Activated CD4-positive, alpha-beta T cell treated with anti-CD3 and anti-CD28 coated beads, Interleukin-2, Interleukin-6, amounts not matched to agents 100 ng/mL and 50 ng/mL, durations not matched to agents 16 hours and 8 hours (primary cell): ENCODE measurements around the gene ANO10.
A peak's percentile ranks its signal among the peaks of the same experiment; 100 is the strongest.
"Not testable (repeated sequence)": the region's sequence is repeated elsewhere in the genome, so short reads cannot be mapped to it uniquely, and the experiment has no call there.

ENCODE experiments used
- DNase-seq: peaks from one replicate; pipeline ENCODE4 v3.0.0-alpha.2; 2020

Gene ANO10

DNA sequence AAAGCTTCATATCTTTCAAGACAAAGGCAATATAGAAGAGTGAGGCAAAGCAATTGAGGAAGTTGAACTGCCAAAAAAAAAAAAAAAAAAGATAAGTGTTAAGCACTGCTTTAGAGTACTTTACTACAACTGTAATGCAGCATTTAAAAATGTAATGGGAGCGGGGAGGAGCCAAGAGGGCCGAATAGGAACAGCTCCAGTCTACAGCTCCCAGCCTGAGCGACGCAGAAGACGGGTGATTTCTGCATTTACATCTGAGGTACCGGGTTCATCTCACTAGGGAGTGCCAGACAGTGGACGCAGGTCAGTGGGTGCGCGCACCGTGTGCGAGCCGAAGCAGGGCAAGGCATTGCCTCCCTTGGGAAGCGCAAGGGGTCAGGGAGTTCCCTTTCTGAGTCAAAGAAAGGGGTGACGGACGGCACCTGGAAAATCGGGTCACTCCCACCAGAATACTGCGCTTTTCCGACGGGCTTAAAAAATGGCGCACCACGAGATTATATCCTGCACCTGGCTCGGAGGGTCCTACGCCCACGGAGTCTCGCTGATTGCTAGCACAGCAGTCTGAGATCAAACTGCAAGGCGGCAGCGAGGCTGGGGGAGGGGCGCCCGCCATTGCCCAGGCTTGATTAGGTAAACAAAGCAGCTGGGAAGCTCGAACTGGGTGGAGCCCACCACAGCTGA, 56.0 kb downstream of the ANO10 start:
- not testable (repeated sequence) for DNase-seq

DNA sequence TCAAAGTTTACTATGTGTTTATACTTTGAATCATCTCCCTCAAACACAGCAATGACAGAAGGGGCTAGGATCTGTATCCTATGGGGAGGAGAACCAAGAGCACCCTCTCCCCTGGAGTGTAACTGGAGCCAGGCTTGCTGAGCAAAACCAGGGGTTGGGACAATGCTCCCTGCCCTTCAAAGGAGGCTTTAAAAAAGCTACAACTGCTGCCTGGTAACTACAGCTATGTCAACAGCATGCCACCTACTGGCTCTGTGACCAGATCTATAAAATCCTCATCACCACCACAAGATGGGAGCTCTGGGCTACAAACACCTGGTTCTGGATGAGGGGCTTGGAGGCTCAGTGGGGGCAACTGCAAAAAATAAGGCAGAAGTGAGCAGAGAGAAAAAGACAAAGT, 61.9 kb downstream of the ANO10 start:
- DNase-seq: no peak

DNA sequence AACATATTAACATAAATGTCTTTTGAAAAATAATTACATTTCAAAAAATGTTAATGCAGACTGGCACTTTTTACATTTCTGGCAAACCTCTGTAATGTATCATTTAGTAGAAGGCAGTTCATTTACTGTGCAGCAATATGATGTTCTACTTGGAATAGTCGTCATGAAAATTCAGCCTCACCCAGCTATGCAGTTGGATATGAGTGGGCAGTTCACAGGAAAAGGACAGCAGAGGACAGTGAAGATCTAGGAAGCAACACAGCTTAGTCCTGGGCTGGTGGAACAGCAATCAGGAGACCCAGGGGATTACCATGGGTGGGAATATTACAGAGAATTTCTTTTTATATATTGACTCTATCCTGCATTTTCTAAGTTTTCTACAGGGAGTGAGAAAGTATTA, 63.6 kb downstream of the ANO10 start:
- DNase-seq: no peak

DNA sequence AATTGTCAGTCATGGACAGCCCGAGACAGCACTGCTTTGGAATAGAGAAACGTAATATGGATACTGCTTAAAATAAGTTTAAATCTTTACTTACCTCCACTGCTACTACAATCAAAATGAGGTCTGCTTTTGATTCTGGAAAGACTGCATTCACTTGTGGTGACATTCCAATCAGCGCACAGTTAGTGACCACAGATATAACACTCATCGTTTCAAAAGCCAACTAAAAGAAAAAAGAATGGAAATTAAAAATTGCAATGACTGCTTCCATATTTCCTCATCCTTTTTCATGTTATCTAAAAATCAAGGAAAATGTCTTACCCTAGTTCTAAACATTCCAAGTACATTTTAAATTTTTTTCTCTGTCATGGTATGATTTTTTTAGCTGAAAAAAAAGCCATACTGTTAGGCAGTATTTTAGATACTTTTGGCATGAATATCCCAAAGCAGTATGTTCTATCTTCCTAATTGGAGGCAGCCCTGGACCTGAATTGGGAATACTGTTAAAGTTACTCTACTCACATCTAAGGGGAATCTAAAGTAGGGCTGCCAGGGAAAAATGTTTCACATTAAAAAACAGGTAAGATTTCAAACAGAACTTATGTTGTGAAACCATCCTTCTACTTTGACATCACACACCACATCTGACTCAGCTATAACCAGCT, 72.1 kb downstream of the ANO10 start:
- DNase-seq: no peak

DNA sequence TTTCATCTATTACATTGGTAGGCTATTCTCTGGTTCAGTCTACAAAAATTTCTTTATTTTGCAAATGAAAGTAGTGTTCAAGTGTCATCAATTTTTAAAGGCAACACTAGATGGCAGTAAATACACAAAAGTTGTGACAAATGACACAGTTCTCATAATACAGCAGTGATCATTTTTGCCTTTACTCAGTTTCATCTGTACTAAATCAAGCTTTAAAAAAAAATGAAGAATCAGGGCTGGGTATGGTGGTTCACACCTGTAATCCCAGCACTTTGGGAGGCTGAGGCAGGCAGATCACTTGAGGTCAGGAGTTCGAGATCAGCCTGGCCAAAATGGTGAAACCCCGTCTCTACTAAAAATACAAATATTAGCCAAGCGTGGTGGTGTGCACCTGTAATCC, 77.5 kb downstream of the ANO10 start:
- peak; percentile 69 for DNase-seq

DNA sequence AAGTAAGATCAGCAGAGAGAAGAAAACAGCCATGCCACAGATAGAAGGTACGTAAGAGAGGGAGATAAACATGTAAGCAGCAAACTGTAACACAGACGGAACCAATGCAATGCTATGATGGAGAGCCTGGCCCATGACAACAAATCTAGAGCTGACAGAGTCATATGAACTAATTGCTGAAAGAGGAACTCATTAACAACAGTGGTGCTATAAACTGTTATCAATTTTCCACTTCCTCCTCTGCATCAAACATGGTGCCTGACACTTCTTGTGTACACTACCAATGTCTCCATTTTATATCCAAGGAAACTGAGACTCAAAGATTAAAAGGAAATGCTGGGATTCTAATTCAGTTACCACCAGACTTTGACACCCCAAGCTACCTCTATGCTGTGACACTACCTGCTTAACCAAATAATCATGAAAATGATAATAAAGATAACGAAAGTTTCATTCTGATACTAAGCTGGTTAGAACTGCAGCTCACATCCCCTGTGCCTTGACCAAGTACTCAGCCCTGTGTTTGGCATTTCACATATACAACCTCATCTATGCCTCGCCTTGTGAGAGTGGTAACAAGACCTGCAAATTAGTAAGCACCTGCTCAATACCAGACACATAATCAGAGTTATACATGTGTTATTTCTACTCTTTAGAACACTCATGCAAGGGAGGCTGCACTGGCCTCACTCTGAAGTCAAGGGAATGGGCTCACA, 79.3 kb downstream of the ANO10 start:
- DNase-seq: peak; percentile 29

DNA sequence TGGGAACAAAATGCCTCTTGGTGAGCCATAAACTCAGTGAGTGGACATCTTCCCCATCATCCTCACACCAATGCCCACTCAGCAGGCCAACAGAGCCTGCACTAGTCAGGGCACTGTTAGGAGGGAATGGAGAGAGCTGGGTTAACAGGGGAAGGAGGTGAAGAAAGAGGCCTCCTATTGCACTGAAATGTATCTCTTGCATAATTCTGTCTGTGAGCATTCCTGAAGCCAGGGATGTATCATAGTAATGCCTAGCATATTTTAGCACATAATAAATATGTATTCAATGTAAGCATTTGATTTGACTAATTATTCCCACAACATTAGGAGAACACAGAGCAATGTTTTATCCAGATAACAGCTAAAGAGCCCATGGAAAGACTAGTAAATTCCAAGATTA, 81.2 kb downstream of the ANO10 start:
- DNase-seq: no peak

DNA sequence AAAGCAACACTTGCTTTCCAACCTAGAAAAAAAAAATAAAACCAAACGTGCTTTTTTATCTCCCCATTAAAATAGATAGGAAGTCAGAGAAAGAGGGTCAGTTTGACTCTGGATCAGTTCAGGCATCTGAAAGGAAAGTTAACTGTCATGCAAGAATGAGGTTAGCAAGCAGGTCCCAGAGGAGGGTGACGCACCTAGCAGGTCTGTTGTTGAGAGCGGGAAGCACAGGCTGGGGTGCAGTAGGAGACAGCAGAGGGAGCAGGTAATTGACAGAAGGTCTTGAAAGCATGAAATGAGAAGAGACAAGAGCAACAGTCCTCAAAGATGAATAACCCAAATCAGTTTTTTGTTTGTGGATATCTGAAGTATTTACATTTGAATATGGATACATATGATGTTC, 82.5 kb downstream of the ANO10 start:
- no peak for DNase-seq

DNA sequence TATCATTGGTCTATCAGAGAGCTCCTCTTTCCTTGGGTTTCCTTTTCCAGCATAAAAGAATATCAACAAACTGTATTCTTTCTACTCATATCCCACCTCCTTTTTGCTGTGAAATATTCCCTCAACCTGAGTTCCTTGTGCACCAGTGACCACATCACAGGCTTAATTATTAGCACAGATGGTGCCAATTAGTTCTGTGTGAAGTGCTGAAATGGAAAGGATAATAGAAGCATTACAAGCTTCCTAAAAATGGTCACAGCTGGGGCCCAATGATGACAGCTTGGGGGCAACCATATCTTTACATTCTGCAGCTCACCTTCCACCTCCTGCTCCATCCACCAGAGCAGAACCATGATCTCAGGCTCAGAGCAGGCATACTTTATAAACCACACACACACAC, 84.6 kb downstream of the ANO10 start:
- no peak for DNase-seq

DNA sequence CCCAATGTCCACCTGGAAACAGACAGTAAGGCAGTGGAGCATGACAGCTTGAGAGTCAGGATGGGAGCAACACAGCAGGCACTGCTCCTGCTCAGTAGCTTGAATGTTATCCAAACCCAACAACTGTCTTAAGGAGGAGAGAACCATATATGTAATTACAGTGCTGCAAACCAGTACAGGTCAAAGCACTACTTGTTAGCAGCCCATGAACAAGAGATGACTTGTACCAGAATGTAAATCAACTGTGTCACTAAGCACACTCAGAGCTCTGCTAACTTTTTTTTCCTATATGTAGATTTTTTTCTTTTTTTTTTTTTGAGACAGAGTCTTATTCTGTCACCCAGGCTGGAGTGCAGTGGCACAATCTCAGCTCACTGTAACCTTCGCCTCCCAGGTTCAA, 87.1 kb downstream of the ANO10 start:
- DNase-seq: no peak

DNA sequence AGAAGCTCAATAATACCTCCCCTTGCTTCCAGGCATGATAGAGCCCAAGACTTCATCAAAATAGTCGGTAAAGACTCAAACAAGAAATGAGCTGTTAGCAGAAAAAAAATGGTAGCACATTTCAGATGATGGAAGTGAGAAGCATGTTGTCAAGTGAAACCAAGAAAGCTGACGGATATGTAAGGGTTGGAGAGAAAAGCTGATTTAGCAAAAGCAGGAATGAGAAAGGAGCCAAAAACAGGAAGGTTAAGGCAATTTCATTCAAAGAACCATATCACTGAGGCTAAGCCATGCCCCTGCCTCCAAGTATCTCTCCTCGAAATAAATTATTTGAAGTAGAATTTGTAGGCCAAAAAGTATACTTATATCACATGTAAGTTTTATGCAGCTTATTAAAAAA, 88.8 kb downstream of the ANO10 start:
- no peak for DNase-seq

DNA sequence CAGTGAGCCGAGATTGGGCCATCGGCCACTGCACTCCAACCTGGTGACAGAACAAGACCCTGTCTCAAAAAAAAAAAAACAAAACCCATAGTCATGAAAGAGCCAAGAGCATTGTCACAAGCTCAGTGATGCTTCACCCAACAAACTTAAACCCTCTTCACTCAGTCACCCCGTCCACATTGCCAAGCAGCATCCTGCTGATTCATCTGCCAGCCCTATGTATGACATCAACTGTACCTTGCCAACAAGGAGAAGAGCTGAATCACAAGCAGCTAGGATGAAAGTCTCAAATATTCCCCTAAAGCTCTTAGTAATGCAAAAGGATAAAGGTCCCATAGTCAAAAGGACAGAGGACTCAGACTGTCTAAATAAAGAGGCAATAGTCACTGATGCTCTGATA, 90.0 kb downstream of the ANO10 start:
- peak; percentile 49 for DNase-seq

DNA sequence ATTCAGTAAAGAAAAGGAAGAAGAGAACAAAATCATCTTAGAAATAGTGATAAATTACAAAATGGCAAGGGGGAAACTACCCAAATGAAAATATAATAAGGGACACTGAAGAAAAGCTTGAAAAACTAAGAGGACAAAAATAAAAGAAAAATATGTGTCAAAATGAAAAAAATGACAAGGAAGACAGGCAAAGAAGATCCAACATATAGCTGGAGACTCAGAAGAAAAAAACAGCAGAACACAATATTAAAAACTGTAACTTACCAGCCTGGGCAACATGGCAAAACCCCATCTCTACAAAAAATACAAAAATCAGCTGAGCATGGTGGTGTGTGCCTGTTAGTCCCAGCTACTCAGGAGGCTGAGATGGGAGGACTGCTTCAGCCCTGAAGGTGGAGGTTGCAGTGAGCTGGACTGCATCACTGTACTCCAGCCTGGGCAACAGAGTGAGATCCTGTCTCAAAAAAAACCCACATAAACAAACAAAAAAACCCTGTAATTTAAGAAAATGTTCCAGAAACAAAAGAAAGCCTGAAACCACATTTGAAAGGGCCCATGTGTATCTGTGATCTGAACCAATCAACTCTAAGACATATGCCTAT, 93.2 kb downstream of the ANO10 start:
- DNase-seq: no peak

DNA sequence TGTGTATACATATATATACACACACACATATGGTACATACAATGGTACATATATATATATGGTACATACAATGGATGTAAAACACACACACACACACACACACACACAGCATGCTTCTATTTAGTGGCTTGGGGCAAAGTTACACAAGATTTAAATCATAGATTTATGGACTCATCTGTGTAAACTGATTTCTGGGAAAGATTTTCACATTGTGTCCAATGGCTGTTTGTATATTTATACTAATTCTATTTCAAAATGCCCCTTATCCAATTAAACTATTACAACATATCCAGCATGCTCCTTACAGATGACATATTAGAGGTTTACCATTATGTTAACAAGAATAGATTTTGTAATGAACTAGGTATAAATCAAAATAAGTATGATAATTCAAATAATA, 94.9 kb downstream of the ANO10 start:
- no peak for DNase-seq

DNA sequence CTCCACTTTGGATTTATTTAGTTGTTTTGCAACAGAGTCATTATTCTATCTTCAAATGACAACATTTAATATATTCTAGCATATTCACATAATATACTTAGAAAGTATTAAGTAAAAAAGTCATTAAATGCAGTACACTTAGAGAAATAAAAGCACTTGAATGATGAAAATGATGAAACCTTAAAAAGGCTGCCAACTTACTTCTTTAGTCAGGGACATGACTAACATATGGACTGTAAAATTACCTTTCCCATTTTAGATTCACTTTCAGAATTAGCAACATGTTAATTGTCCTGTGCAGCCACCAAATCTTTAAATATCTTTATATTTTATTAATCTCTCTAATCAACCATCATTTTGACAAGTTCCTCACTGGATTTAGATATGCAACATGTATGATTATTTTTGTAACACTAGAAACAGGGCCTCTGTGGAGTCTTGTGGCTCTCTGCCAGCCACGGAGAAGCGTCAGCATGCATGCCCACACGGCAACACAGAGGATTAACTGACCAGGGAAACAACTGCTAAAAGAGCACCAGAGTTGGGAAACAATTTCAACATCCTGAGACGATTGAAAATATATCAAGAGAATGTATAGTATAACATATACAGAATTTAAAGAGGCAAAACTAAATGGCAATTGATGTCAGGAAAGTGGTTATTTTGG, 95.7 kb downstream of the ANO10 start:
- DNase-seq: no peak

DNA sequence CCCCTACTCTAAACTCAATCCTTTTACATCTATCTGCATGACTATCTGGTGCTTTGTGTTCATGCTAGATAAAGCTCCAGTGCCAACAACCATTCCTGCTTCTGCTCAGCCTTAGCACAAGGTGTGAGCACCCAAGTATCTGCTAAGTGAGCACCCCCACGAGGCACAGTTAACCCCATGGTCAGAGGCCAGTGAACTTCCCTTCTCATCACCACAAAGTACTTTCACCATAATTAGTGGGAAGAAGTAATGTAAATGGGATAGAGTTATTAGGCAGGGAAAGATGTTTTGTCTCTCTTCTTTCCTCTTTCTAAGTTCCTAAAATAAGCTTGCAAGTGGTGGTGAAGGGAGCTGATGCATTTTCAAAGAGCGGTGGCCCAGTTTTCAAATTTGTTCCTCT, 96.4 kb downstream of the ANO10 start:
- no peak for DNase-seq

DNA sequence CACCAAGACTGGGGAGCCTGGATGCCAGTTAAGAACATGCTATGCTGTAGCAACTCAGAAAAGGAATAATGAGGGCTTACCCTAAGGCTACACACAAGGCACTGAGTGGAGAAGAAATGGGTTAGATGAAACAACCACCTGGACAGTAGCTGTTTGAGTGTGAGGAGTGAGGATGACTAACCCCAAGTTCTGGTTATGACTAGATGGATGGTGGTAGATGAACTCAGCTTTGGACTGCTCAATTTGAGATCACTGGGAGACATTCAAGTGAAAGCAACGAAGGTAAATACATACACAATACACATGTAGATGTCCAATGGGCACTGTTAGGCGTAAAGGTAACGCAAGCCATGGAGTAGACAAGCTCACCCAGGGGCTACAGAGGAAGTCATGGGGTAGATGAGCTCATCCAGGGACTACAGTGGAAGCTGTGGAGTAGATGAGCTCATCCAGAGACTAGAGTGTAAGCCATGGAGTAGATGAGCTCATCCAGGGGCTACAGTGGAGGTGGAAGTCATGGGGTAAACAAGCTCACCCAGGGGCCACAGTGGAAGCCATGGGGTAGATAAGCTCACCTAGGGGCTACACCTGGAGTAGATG, 98.3 kb downstream of the ANO10 start:
- DNase-seq: peak; percentile 91

DNA sequence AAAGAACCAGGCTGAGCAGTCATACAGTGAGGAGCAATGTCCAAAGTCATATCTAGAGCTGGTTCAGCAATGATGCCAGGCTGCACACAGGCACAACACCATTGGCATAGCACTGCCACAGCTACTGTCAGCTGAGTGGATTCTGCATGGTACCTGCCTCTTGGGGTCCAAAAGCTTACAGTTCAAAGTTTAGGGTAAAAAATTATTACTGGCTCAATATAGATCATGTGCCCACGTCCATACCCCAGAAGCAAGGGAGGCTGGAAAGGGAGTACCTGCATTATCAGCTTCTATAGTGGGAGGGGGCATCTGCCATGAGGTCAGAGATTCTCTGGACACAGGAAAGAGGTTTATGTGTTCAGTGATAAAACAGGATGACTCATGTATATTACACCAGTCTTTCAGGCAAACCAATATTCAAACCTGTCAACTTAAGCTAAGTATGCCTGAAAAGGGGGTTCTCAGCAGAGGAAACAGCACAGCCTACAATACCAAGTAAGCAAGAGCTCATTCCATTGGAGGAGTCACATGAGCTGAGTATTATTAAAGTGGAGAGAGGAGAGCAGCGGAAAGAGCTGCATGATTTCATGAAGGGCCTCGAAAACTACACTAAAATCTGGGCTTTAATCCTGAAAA, 99.0 kb downstream of the ANO10 start:
- DNase-seq: peak; percentile 52

DNA sequence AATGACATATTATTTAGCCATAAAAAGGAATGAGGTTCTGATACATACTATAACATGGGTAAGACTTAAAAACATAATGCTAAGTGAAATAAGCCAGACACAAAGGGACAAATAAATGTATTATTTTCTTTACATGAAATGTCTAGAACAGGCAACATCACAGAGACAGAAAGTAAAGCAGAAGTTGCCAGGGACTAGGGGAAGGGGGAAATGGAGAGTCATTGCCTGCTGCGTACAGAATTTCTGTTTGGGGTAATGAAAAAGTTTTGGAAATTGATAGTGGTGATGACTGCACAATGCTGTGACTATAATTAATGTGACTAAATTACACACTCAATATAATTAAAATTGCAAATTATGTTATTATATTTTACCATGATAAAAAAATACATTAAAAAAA, 99.9 kb downstream of the ANO10 start:
- DNase-seq: no peak

DNA sequence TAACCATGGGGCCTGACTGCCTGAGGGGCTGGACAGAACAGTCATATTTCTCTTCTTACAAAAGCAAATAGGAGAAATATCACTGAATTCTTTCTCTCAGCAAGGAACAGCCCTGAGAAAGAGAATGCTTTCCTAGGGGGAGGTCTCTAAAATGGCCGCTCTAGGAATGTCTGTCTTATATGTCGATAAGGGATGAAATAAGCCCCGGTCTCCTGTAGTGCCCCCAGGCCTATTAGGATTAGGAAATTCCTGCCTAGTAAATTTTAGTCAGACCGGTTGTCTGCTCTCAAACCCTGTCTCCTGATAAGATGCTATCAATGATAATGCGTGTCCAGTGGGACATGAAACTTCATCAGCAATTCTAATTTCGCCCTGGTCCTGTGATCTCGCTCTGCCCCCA, 103.3 kb downstream of the ANO10 start:
- not testable (repeated sequence) for DNase-seq

DNA sequence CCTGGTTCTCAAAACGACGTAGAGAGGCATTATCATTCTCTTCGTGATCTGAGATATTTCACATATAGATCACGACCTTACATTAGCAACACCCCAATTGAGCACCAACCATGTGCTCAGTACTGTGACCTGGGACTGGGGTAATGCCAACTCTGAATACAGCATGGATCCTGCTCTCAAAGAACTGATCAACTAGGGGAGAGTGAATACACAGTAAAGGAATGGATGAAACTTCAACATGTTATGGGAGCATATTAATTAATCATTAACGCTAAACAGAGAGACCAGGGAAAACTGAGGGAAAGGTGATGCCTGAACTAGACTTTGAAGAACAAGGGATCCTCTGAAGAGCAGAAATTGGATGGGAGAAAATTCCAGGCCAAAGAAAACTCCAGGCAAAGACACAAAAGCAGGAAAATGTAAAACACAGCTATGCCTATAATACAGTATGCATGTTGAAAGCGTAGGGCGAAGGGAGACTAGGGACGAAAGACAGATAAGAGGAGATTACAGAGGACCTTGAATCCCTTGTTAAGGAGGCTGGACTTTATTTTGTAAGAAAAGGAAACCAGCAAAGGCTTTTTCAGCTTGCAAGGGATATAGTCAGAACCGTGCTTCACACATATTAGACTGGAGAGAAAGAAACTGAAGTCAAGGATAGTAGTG, 105.7 kb downstream of the ANO10 start:
- no peak for DNase-seq
